Activated CD4-positive, alpha-beta T cell treated with anti-CD3 and anti-CD28 coated beads for 24 hours (primary cell): ENCODE data around the gene CBFA2T3.

Source experiments
- DNase-seq, 2 donors: peaks; one replicate each; pipeline ENCODE4 v3.0.0-alpha.2; 2020; ENCODE audit warnings: low read depth in 2 of 2

Gene CBFA2T3

DNA sequence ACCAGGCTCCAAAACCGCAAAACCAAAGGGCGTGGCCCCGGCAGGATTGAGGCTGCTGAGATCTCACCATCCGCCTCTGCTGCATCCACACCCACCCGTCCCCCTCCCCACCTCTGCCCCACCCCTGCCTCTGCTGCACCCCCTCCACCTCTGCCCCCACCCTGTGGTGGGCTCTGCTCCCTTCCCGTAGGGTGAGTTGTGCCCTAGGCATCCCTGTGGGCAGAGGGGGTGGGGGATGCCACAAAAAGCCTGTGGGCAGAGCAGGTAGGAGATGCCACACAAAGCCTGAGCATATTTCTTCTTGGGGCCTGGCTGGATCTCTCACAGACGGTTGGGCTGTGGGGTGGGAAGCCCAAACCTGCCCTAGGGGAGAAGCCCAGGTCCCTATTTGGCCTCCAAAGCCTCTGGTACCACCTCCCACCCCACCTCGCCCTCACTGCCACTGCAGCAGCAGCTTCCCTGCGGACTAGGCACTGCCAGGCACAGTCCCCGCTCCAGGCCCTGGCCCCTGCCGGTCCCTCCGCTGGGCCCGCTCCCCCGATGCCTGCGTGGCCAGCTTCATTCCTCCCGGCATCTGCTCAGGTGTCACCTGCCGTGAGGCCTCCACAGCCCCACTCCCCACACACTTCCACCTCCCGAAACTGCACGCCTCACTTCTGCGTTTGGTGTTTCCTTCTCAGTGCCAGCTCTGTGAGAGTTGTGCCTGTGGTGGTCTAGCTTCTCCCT is 99.3 kb downstream of the CBFA2T3 start:
- no peak for DNase-seq

- DNase-seq: no peak
Measured at GRCh38 chr16:88876942-88877526, 100.0 kb downstream of the CBFA2T3 start.

- DNase-seq: no peak
Measured at GRCh38 chr16:88875703-88876234, 101.2 kb downstream of the CBFA2T3 start.

GRCh38 chr16:88874938-88875599 is 101.9 kb downstream of the CBFA2T3 start:
- no peak for DNase-seq

GRCh38 chr16:88872650-88873331 is 104.2 kb downstream of the CBFA2T3 start:
- DNase-seq: no peak

DNA sequence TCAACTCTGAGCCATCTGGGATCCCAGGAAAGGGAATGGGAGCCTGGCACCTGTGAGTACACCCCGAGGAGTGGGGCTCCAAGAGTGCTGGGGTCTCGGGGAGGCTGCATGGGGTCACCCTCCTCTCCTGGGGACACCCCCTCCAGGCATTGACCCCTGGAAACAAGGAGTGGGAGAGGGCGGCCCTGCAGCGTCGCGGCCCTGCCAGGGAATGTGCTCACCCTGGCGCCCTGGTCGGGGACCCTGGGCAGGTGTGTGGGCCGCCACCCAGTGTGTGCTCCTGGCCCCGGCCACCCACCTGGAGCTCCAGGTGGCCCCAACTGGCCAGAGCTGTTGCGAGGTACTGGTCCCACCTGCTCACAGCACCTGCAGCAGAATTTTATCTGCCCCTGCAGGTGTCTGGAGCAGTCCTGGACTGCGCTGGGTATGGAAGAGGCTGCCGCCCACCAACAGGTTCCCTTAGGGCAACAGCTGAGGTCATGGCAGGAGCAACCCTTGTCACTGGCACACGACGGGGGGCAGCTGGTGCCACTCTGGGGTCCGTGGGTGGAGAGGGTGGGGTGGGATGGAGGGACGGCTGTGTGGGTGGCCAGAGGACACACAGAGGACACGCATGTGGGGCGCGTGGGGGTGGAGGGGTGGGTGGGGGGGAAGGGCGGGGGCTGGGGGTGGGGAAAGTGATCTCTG is 105.1 kb downstream of the CBFA2T3 start:
- DNase-seq: no peak

DNA sequence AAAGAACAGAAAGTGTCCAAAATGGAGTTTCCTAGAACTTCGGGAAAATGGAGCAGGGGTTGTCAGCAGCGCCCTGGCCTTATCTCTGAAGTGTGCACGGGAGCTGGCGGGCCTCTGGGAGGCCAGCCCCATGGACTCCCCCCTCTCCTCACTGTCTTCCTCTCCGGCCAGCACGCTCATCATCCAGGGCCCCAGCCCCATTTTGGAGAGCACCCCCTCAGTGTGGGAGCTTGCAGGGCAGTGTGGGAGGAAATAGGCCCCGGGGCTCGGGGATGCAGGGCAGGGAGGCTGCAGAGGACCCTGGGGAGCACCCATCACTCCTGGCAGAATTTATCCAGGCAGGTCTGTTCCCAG is 105.7 kb downstream of the CBFA2T3 start:
- no peak for DNase-seq

DNA sequence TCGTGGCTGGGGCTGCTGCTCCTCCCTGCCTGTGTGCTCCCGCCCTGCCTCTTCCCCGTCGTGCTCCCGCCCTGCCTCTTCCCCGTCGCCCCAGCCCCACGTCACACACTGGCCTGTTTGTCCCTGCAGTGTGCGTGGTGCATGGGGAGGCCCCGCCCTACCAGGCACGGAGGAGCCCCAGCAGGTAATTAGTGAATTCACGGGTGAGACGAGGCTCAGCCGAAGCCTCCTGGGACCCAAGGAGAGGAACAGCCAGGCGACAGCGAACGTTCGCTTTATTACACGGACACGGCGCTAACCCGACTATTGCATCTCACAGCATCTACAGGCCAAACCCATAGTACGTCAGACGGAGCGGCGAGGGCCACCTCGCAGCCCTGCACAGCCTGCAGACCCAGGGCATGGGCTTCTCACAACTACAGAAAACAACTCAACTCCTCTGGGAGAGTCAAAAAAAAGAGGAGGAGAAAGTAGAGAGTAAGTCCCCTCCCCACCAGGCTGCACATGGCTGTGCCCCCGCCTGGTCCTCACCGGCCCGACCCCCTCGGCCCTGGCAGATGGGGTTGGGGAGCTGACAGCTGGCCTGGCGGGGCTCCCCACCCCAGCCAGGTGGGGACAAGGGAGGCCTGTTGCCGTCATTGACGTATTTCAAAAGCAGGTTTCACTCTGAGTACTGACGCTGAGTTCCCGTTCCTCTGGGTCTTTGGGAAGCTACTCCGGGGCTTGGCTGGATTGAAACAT is 106.2 kb downstream of the CBFA2T3 start:
- DNase-seq: no peak

- DNase-seq: no peak
Measured at GRCh38 chr16:88869673-88869980, 107.4 kb downstream of the CBFA2T3 start.

- DNase-seq: no peak
Measured at GRCh38 chr16:88868974-88869672, 107.9 kb downstream of the CBFA2T3 start.

DNA sequence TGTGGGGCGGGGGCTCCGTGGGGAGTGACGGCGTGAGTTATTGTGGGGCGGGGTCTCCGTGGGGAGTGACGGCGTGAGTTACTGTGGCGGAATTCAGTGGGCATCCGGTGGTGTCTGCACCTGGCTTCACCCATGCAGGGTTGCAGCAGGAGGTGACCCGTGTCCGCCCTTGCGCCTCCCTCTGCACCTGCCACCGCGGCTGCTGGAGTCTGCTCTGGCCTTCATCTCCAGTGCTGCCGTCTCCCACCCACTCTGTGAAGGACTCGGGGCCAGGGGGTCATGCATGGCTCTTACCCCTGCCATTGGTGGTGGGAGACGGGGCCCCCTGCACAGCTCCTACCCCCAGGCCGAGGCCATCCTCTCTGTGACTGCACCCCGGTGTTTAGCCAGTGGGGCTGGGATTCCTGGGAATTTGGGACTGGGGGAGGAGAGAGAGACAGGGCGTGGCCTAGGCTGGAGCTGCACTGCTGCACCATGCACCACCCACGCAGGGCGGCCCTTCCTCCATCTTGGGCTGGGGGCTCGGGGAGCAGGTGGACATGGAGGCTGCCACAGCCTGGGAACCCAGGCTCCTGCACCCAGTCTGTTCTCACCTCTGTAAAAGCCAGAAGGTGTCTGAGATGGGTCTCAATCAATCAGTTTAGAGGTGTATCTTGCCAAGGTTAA is 109.3 kb downstream of the CBFA2T3 start:
- DNase-seq: no peak

- DNase-seq: no peak
Measured at GRCh38 chr16:88866151-88866920, 110.7 kb downstream of the CBFA2T3 start, which contains the start of gene PABPN1L. Gene PABPN1L (minus strand): TSS chr16:88866660. CDS start chr16:88866606, 54 bp downstream.

GRCh38 chr16:88865742-88866141 is 111.3 kb downstream of the CBFA2T3 start:
- no peak for DNase-seq

- no peak for DNase-seq
Measured at GRCh38 chr16:88865310-88865709, 111.7 kb downstream of the CBFA2T3 start.

DNA sequence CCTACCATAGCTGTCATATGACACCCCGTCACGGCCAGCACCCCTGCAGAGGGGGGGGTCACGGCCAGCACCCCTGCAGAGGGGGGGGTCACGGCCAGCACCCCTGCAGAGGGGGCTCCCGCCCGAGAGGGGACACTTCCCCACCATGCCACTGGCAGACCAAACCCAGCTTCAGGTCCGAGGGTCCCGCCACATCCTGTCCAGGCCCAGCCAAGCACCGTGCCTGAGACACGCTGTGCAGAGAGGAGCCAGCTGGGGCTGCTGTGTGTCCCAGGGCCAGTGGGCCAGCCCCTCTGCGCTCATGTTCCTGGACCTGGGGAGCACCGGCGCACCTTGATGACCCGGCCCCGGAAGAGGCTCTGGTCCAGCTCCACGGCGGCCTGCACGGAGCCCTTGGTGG is 112.5 kb downstream of the CBFA2T3 start:
- DNase-seq: no peak

DNA sequence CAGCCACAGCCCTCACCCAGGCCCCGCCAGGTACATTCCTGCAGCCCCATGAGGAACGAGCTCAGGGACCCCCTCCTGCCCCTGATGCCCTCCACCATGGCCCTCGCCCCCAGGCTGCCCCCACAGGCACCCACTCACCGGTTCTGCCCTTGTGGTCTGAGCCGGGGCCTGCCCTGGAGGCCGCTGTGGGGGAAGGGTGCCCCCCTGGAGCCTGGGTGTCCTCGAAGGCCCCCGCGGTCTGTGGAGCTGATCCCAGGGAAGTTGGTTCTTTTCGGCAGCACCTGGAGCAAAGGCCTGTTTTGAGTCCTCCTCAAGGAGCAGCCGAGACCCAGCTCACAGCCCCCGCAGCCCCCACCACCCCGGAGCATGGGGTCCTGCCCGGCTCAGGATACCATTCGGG is 112.9 kb downstream of the CBFA2T3 start:
- no peak for DNase-seq

DNA sequence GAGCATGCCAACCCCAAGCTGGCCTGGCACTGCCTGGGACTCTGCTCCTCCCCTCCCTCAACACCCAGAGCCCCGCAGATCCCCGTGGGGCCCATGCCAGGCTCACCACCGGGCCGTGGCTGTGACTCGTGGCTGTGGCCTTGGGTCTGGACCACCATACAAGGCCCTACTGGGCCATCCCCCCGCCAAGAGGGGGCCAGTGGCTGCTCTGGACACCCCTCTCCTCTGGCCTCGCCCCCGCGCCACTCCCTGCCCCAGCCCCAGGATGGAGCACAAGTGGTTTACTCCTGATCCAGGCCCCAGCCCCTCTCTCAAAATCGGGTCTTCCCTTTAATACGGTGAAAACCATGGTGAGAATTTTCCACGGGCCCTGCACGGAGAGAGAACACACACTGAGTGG is 113.6 kb downstream of the CBFA2T3 start:
- DNase-seq: no peak

- DNase-seq: no peak
Measured at GRCh38 chr16:88862968-88863367, 114.0 kb downstream of the CBFA2T3 start.

DNA sequence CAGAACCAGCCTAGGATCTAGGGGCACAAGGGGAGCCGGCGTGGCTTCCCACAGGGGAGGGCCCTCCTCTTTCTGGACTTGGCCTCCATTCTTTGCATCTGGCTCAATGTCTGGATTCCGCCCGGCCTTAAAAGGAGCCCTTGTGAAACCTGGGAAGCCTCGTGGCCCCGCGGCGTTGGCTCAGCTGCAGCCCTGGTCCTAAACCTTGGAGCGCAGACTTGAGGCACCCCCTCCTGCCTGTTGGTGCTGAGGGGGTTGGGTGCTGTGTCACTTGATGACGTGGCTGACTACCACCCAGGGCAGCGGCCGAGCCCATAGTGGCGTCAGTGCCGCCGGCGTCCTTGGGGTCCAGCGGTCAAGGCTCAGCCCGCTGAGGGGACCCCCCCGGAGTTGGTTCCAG is 115.6 kb downstream of the CBFA2T3 start:
- no peak for DNase-seq
